A549 treated with CpdA at 1 μM for 4 hours (cell line): ENCODE data around the gene PAN2. TPM values are rescaled to one million over a fixed set of nuclear protein-coding genes. Genes with fewer than 3 reads are reported as not detected.

Experiments
- total RNA-seq: library from RNA; stranded (reverse); fragments of 200-300 nt; extraction: Qiagen RNA extraction; gene quantifications from 5 replicates; pipeline ENCODE4 v1.2.3, GENCODE V29; 2022; ENCODE audit warnings: low read depth

PAN2 gene
- 15.0 to 16.0 TPM (median 15.7 TPM) in 5 replicates for total RNA-seq

GRCh38 chr12:56333679-56334489 lies at the start of gene PAN2:
TSS of gene PAN2 (minus strand) at chr12:56334000. CDS start at chr12:56333094, 906 bp downstream.

GRCh38 chr12:56362130-56363059 lies 28.6 kb upstream of the PAN2 start, which contains the start of gene APOF:
TSS of gene APOF (minus strand) at chr12:56362857. CDS start at chr12:56362745, 112 bp downstream.

DNA sequence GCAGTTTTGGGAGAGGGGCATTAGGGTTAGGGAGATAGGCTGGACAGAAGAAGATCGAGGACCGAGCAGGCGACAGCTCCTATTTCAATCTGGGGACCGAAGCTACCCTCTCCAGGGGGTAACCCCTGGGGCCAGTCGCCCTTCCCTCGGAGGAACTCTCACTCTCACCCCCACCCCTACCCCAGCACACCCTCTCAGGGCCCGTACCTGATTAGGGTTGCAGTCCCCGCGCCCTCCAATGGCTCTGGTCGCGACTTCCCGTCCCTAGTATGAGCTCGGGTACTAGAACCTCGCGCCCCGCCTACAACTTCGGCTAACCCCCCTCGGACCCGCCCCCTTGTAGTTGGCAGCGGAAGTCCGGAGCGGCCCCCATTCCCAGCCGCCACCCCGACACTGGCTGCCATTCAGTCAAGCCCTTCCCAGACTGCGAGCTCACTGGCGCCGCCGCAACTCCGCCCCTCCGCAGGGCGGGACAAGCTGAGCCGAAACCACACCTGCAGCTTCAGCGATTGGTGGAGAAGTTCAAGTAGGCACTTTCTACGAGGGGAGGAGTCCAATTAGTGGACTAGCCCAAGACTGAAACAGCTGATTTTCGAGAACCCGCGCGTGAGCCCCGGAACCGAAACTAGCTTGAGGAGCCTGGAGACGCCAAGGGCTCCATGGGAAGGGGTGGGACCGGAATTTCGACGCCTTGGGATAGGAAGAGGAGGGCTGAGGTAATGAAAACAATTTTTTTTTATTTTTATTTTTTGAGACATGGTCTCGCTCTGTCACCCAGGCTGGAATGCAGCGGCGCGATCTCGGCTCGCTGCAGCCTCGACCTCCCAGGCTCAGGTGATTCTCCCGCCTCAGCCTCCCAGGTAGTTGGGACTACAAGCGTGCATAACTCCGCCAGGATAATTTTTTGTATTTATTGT lies 26.3 kb upstream of the PAN2 start, which contains the start of gene STAT2:
TSS of gene STAT2 (minus strand) at position 257 of the 917 bp plus-strand sequence. CDS start 3,536 bp downstream, outside the sequence.

GRCh38 chr12:56338308-56339157 lies 4.7 kb upstream of the PAN2 start, which contains the start of gene IL23A:
TSS of gene IL23A (plus strand) at chr12:56338884. CDS start at chr12:56339045, 161 bp downstream.

GRCh38 chr12:56315622-56316473 lies 18.0 kb downstream of the PAN2 start, which contains the start of gene CNPY2:
TSS of gene CNPY2 (minus strand) at chr12:56315988. CDS start at chr12:56315217, 771 bp downstream.

DNA sequence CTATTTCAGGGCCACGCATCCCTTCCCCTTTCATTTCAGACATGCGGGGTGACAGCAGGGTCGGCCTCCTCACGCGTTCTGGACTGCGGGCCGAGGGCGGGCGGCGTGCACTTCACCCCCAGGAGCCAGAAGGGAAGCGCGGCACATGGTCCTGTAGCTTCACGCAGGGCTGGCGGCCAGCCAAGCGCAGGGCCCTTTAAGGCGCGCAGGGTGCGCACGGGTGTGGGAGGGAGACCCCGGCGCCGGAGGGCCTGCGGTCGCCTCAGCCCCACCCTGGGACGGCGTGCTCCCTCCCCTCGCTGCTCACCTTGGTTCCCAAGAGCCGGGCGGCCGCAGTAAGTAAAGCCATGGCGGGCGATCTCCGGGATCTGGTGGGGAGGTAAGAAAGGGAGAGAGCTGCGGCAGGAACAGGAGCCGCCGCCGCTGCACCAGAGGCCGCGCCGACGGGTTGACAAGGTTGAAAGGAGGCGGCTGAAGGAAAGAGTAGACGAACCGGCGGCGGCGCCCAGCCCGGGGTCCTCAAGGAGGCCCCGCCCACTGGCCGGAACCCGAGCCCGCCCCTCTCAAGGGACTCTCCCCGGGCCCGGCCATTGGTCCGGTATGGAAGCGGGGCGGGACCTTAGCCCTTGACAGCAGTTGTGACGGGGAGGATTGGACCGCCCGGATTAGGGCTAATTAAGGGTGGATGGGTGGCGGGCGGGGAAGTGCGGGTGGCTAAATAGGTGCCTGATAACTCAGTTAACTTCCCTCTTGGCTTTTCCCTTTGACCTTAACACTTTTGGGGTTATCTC lies 33.8 kb downstream of the PAN2 start, which contains the start of gene CS:
TSS of gene CS (minus strand) at position 478 of the 791 bp plus-strand sequence. CDS start at position 349, 129 bp downstream.

DNA sequence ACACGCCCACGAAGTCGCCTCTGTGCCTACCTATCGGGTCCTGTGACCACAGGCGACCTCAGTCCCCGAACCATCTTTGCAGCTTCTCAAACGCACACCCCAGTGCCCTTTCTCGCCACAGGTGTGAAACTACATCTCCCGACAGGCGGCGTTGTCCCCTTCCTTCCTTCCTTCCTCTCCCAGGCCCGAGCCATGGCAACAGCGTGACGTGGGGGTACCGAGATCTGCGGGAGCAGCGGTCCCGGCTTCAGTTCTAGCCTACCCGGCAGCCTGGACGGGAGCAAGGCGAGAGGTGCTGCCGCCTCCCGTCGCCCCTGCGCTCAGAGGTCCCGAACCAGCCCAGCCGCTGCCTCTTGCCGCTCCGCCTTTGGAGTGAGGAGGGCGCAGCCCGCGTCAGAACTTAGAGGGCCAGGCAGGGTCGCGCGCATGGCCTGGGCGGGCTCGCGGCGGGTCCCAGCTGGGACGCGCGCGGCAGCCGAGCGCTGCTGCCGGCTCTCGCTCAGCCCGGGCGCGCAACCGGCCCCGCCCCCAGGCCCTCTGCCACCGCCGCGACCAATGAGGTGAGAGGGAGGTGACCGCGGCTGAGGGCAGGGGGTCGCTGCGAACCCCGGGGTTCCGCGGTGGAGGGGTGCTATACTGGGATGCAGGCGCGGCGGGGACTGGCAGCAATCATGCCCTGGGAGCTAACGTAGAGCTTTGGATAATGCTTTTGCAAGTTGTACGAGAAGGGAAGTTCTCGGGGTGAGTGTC lies 66.9 kb downstream of the PAN2 start, which contains the start of gene COQ10A:
TSS of gene COQ10A (plus strand) at position 250 of the 750 bp plus-strand sequence. CDS start at position 427, 177 bp downstream.

Other genes with a start within 250 kb of the PAN2 start
- 303 to 383 TPM (median 320 TPM) in 5 replicates for gene PA2G4, start 229.4 kb downstream of the PAN2 start, total RNA-seq
- gene RPL41, start 217.4 kb downstream of the PAN2 start, total RNA-seq = 4,992 to 6,106 TPM (median 5,652 TPM) in 5 replicates
- gene ZC3H10, start 215.7 kb downstream of the PAN2 start, total RNA-seq = 2.2 to 3.8 TPM (median 3.1 TPM) in 5 replicates
- 62.8 to 69.8 TPM (median 63.7 TPM) in 5 replicates for gene ESYT1, start 205.7 kb downstream of the PAN2 start, total RNA-seq
- gene MYL6B, start 181.4 kb downstream of the PAN2 start, total RNA-seq = 66.1 to 86.2 TPM (median 83.4 TPM) in 5 replicates
- 2,112 to 2,769 TPM (median 2,181 TPM) in 5 replicates for gene MYL6, start 175.6 kb downstream of the PAN2 start, total RNA-seq
- gene SMARCC2, start 144.5 kb downstream of the PAN2 start, total RNA-seq = 32.3 to 42.9 TPM (median 37.8 TPM) in 5 replicates
- 20.9 to 27.7 TPM (median 25.3 TPM) in 5 replicates for gene RNF41, start 112.1 kb downstream of the PAN2 start, total RNA-seq
- gene NABP2, start 109.7 kb downstream of the PAN2 start, total RNA-seq = 55.5 to 65.1 TPM (median 61.3 TPM) in 5 replicates
- 0.13 TPM in 1 of 5 replicates, not detected in the others for gene SLC39A5, start 103.9 kb downstream of the PAN2 start, total RNA-seq
- 40.5 to 51.3 TPM (median 45.3 TPM) in 5 replicates for gene ANKRD52, start 75.6 kb downstream of the PAN2 start, total RNA-seq
- 17.7 to 20.7 TPM (median 19.9 TPM) in 5 replicates for gene COQ10A, start 67.1 kb downstream of the PAN2 start, total RNA-seq
- gene CS, start 33.7 kb downstream of the PAN2 start, total RNA-seq = 147 to 170 TPM (median 156 TPM) in 5 replicates
- gene CNPY2, start 18.0 kb downstream of the PAN2 start, total RNA-seq = 103 to 164 TPM (median 154 TPM) in 5 replicates
- gene IL23A, start 4.9 kb upstream of the PAN2 start, total RNA-seq = 0.29 to 1.2 TPM (median 0.56 TPM) in 5 replicates
- gene STAT2, start 26.1 kb upstream of the PAN2 start, total RNA-seq = 11.5 to 14.8 TPM (median 12.1 TPM) in 5 replicates
- gene APOF, start 28.9 kb upstream of the PAN2 start, total RNA-seq = not detected in 5 replicates
- gene TIMELESS, start 115.4 kb upstream of the PAN2 start, total RNA-seq = 37.7 to 39.6 TPM (median 38.6 TPM) in 5 replicates
- gene MIP, start 120.7 kb upstream of the PAN2 start, total RNA-seq = 0.14 to 0.26 TPM (median 0.20 TPM) in 3 of 5 replicates, not detected in the others
- gene SPRYD4, start 134.6 kb upstream of the PAN2 start, total RNA-seq = 1.7 to 2.0 TPM (median 1.8 TPM) in 5 replicates
- gene GLS2, start 154.2 kb upstream of the PAN2 start, total RNA-seq = 0.12 to 0.25 TPM (median 0.17 TPM) in 5 replicates
- 10.4 to 16.3 TPM (median 14.0 TPM) in 5 replicates for gene RBMS2, start 187.8 kb upstream of the PAN2 start, total RNA-seq